ENCODE measurements around the gene COL23A1.
"Not testable (repeated sequence)": the region's sequence is repeated elsewhere in the genome, so short reads cannot be mapped to it uniquely, and the experiment has no call there.

COL23A1 gene

GRCh38 chr5:178274781-178275537 is 315.2 kb downstream of the COL23A1 start:
- DNase-seq, result no peak

- DNase-seq, result no peak
Measured at GRCh38 chr5:178273665-178274541, 316.3 kb downstream of the COL23A1 start.

DNA sequence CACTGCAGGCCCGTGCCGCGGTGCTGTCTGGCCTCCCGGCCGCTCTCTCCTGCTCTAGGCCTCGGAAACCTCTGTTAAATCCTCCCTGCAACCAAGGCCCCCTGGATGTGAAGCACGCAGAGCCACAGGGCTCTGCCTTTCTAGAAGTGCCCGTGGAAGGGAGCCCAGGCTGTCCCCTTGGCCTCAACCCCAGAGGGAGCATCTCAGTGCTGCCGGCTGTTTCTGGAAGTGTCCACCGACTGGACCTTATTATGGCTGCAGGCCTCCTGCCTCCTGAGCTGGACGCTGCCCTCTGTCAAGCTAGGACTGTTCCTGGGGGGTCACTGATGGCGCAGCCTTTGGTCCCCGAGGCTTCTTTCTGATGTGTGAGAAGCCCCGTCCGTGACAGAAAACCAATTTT is 317.2 kb downstream of the COL23A1 start:
- DNase-seq, result no peak

GRCh38 chr5:178272591-178272990 is 317.6 kb downstream of the COL23A1 start:
- no peak for DNase-seq

GRCh38 chr5:178271726-178272479 is 318.3 kb downstream of the COL23A1 start:
- DNase-seq, result no peak

- DNase-seq, result no peak
Measured at GRCh38 chr5:178271231-178271630, 319.0 kb downstream of the COL23A1 start.

DNA sequence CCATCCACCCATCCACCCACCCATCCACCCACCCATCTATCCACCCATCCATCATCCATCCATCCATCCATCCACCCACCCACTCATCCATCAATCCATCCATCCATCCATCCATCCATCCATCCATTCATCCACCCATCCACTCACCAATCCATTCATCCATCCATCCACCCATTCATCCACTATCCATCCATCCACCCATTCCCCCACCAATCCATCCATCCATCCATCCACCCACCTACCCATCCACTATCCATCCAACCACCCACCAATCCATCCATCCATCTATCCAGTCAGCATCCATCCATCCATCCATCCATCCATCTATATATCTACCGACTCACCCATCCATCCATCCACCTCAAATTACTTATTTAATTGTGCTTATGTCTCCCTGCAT is 320.7 kb downstream of the COL23A1 start:
- DNase-seq, result no peak

- DNase-seq, result no peak
Measured at GRCh38 chr5:178267876-178268275, 322.3 kb downstream of the COL23A1 start.

- no peak for DNase-seq
Measured at GRCh38 chr5:178267245-178267644, 322.9 kb downstream of the COL23A1 start.

- DNase-seq, result no peak
Measured at GRCh38 chr5:178266581-178266980, 323.6 kb downstream of the COL23A1 start.

DNA sequence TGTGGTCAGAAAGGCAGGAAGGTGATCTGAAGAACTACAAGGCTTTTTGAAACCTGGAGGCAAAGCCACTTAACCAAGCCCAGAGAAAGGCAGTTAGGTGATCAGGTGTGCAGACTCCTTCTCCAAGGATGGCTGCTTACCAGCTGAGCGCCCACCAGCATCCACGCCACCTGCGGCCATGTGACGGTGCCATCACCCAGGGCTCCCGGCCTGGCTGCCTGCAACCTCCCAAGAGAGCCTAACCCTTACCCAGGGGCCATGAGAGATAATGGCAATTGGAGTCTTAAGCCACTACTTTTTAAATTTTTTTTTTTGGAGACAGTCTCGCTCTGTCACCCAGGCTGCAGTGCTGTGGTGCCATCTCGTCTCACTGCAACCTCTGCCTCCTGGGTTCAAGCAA is 324.4 kb downstream of the COL23A1 start:
- DNase-seq, result no peak

- DNase-seq, result no peak
Measured at GRCh38 chr5:178264044-178264443, 326.1 kb downstream of the COL23A1 start.

DNA sequence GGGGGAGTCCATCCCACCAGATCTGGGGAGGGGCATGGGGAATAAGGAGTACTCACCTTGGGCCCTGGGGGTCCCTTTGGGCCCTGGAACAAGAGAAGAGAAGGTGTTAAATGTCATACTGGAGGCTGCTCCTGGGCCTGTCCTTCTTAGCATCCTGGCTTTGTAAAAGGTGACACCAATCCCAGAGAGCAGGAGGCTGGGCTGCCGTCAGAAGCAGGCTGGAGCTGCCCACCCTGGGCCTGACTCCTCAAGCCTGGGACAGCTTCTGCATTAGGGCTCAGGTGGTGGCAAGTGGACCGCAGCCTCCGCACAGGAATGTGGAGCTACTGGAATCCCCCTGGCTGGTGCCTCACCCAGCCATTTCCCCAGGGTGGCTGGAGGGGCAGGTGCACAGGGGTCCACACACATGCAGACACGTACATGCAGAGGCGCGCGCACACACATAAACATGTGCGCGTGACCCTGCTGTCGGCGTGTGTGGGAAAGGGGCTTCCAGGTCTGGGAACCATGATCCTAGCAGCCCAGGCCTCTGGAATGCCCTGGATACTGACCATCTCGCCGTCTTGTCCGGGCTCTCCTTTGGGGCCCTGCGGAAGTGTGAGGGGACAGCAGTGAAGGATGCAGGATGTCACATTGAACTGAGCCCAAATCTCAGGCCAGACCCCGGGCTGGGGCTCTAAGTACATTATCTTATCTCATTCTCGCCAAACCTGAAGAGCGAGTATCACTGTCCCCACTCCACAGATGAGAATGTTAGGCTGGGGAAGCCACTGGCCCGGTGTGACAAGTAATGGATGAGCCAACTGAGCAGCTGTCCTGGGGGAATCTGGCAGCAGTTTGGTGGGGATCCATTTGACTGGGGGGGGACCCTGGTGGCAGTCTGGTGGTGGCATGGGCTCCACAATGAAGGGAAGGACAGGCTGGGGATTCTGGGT is 328.3 kb downstream of the COL23A1 start:
- DNase-seq, result no peak

DNA sequence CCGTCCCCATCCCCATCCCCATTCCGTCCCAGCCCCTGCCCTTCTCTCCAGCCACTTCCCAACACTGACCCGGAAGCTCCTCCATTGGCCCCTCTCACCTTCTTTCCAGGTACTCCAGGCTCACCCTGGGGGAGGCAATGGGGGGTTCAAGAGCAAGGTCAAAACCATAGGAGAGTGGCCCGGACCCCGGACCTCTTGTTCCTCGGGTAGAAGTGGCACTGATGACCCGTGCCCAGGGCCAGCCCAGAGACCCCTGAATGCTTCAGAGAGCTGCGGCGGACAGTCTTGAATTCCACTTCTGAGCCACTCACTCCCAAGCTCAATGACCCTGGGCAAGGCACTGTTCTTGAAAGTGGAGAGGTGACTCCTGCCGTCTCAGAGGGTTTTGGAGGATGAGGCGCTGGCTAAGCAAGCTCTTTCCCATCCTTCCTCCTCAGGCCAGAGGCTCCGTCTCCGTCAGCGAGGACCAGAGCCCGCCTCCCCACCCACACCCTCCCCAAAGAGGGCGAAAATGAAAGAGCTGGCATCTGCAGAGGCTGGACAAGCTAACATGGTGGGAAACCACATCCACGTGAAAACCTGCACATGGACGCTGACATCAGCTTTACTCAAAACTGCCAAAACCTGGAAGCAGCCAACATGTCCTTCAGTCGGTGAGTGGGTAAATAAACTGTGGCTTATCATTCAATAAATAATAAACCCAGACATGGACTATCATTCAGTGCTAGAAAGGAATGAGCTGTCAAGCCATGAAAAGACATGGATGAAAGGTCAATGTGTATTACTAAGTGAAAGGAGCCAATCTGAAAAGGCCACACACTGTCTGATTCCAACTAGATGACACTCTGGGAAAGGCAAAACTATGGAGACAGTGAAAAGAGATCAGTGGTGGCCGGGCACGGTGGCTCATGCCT is 330.3 kb downstream of the COL23A1 start:
- DNase-seq, result no peak

- no peak for DNase-seq
Measured at GRCh38 chr5:178257650-178258049, 332.5 kb downstream of the COL23A1 start.

DNA sequence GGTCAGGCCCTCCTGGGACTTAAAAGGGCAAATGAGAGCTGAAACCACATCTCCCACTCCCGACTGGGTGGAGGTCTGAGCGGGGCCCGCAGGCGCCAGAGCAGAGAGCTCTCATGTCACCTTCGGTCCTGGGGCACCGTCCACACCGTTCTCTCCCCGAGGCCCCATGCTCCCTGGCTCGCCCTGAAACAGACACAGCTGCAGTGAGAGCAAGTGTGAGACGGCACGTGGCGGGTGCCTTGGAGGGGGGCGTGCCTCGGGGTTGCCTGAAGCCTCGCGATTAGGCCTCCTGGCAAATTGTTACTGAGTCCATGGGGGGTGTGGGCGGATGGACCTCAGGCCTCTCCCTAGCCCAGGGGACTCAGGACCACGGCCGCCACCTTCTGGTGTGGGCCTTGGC is 333.4 kb downstream of the COL23A1 start:
- no peak for DNase-seq

- DNase-seq, result not testable (repeated sequence)
Measured at GRCh38 chr5:178253632-178254031, 336.6 kb downstream of the COL23A1 start.

DNA sequence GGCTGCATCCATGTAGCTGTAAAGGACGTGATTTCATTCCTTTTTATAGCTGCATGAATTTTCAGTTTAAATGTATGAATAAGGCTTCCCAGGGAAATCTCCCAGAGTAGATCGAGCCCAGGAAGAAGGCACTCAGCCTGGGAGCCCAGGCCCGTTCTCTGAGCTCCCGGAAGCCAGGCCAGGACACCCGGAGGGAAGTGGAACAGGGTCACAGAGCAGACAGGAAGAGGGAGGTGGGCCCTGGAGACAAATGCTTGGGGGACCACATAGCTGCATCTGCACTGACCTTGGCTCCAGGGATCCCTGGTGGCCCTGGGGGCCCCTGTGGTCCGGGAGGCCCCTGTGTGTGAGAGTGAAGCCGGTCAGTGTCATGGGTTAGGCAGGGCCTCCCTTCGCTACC is 337.9 kb downstream of the COL23A1 start:
- DNase-seq, result no peak

DNA sequence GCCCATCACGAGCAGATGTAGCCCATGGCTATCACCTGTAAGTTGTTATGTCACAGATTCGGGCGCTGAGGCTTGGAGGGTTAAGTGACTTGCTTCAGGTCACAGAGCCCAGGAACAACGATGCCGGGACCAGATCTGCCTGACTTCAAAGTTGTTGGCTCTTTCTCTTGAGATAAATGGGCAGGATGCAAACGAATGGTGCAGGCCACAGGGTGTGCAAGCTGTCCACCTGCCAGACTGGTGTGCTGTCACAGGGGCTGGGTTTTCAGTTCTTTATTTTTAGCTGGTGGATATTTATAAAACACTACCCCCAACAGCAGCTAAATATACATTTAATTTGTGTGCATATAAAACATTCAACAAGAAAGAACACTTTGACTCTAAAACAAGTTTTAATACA is 339.9 kb downstream of the COL23A1 start:
- DNase-seq, result no peak

DNA sequence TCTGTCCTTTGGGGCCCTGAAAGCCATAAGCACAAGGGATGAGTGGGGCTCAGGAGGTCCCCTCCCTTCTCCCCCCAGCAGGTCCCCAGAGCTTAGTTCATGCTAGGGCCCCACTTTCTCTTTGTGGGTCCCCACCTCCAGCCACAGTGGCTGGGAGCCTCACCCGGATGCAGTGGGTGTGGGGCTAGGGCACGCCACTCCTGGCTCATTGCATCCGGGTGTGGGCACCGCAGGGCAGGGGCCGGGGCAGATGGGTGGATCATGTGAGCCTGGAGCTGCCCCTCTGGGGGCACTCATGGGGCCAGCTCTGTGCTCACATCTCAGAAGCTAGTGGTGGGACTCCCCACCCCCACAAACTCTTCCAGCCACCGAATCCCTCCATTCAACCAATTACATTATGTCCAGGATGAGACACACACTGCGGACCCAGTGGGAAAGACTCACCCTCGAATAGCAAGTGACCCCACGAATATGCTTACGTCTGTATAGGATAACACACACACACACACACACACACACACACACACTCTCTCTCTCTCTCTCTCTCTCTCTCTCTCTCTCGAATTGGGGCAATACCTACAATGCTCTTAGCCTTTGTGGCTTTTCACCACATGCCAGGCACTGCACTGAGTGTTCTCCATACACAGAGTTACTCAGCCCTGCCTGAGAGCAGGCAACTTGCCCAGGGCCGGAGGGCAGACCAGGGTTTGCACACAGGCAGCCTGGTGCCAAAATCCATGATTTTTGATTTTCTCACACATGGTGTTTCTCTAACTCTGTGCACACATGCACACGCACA is 340.8 kb downstream of the COL23A1 start:
- DNase-seq, result no peak

Measured in stimulated activated CD4-positive, alpha-beta T cell treated with anti-CD3 and anti-CD28 coated beads, Interleukin-4, amount 100 ng/mL, for 1 hour (primary cell).